ENCODE results near the gene PRDM16.
"Not testable (repeated sequence)": the region's sequence is repeated elsewhere in the genome, so short reads cannot be mapped to it uniquely, and the experiment has no call there.

The PRDM16 gene

GRCh38 chr1:3277623-3278022, 208.6 kb downstream of the PRDM16 start:
- DNase-seq (ENCODE audit: low read depth in 2 of 2), result no peak

- no peak for DNase-seq (ENCODE audit: low read depth in 2 of 2)
These were observed 209.6 kb downstream of the PRDM16 start for GRCh38 chr1:3278416-3279181.

- DNase-seq (ENCODE audit: low read depth in 2 of 2), result no peak
These were observed 210.1 kb downstream of the PRDM16 start for GRCh38 chr1:3279182-3279470.

- DNase-seq (ENCODE audit: low read depth in 2 of 2), result no peak
These were observed 212.7 kb downstream of the PRDM16 start for GRCh38 chr1:3281735-3282134.

GRCh38 chr1:3282186-3282585, 213.2 kb downstream of the PRDM16 start:
- no peak for DNase-seq (ENCODE audit: low read depth in 2 of 2)

GRCh38 chr1:3282656-3283430, 213.8 kb downstream of the PRDM16 start:
- no peak for DNase-seq (ENCODE audit: low read depth in 2 of 2)

GRCh38 chr1:3283849-3284248, 214.8 kb downstream of the PRDM16 start:
- no peak for DNase-seq (ENCODE audit: low read depth in 2 of 2)

GRCh38 chr1:3284691-3285090, 215.7 kb downstream of the PRDM16 start:
- DNase-seq (ENCODE audit: low read depth in 2 of 2), result no peak

GRCh38 chr1:3285106-3285740, 216.2 kb downstream of the PRDM16 start:
- DNase-seq (ENCODE audit: low read depth in 2 of 2), result no peak

GRCh38 chr1:3287095-3287494, 218.1 kb downstream of the PRDM16 start:
- DNase-seq (ENCODE audit: low read depth in 2 of 2), result not testable (repeated sequence)

- DNase-seq (ENCODE audit: low read depth in 2 of 2), result no peak
These were observed 218.7 kb downstream of the PRDM16 start for GRCh38 chr1:3287656-3288160.

- no peak for DNase-seq (ENCODE audit: low read depth in 2 of 2)
These were observed 220.5 kb downstream of the PRDM16 start for GRCh38 chr1:3289502-3289901.

GRCh38 chr1:3290438-3290837, 221.4 kb downstream of the PRDM16 start:
- DNase-seq (ENCODE audit: low read depth in 2 of 2), result no peak

- DNase-seq (ENCODE audit: low read depth in 2 of 2), result no peak
These were observed 221.9 kb downstream of the PRDM16 start for GRCh38 chr1:3290915-3291314.

GRCh38 chr1:3292051-3292722, 223.2 kb downstream of the PRDM16 start:
- DNase-seq (ENCODE audit: low read depth in 2 of 2), result no peak

- no peak for DNase-seq (ENCODE audit: low read depth in 2 of 2)
These were observed 224.0 kb downstream of the PRDM16 start for GRCh38 chr1:3292868-3293562.

- no peak for DNase-seq (ENCODE audit: low read depth in 2 of 2)
These were observed 224.6 kb downstream of the PRDM16 start for GRCh38 chr1:3293563-3294080.

GRCh38 chr1:3294450-3294849, 225.4 kb downstream of the PRDM16 start:
- DNase-seq (ENCODE audit: low read depth in 2 of 2), result no peak

GRCh38 chr1:3295846-3296245, 226.8 kb downstream of the PRDM16 start:
- DNase-seq (ENCODE audit: low read depth in 2 of 2), result no peak

GRCh38 chr1:3296326-3296725, 227.3 kb downstream of the PRDM16 start:
- DNase-seq (ENCODE audit: low read depth in 2 of 2), result no peak

- DNase-seq (ENCODE audit: low read depth in 2 of 2), result no peak
These were observed 227.8 kb downstream of the PRDM16 start for GRCh38 chr1:3296826-3297225.

Data from activated CD4-positive, alpha-beta T cell treated with anti-CD3 and anti-CD28 coated beads for 24 hours (primary cell).